NOMO-1 treated with DMSO at 0.1 percent for 48 hours (cell line): ENCODE results near the gene ATP10B.

Source experiments
- DNase-seq: peaks from one replicate; lab custom pipeline; 2025; ENCODE audit not compliant: unreplicated experiment; lab: John Stamatoyannopoulos, UW

The ATP10B gene

GRCh38 chr5:160638161-160638742, 213.8 kb downstream of the ATP10B start:
- DNase-seq: no peak

- no peak for DNase-seq
Measured at GRCh38 chr5:160637357-160638090, 214.5 kb downstream of the ATP10B start.

- no peak for DNase-seq
Measured at GRCh38 chr5:160635663-160636062, 216.3 kb downstream of the ATP10B start.

- DNase-seq: peak; percentile 8
Measured at GRCh38 chr5:160635046-160635445, 217.0 kb downstream of the ATP10B start.

GRCh38 chr5:160629003-160629402, 223.0 kb downstream of the ATP10B start:
- no peak for DNase-seq

GRCh38 chr5:160628619-160628968, 223.4 kb downstream of the ATP10B start:
- DNase-seq: no peak

- peak; percentile 43 for DNase-seq
Measured at GRCh38 chr5:160627921-160628618, 223.9 kb downstream of the ATP10B start.

GRCh38 chr5:160626322-160626721, 225.7 kb downstream of the ATP10B start:
- no peak for DNase-seq

- DNase-seq: peak; percentile 81
Measured at GRCh38 chr5:160621526-160621925, 230.5 kb downstream of the ATP10B start.

- no peak for DNase-seq
Measured at GRCh38 chr5:160620401-160620800, 231.6 kb downstream of the ATP10B start.

GRCh38 chr5:160619381-160619780, 232.6 kb downstream of the ATP10B start:
- DNase-seq: no peak

GRCh38 chr5:160618286-160618685, 233.7 kb downstream of the ATP10B start:
- DNase-seq: peak; percentile 63

GRCh38 chr5:160616712-160617497, 235.1 kb downstream of the ATP10B start:
- DNase-seq: peak; percentile 89

GRCh38 chr5:160614136-160614535, 237.9 kb downstream of the ATP10B start:
- DNase-seq: no peak

- DNase-seq: no peak
Measured at GRCh38 chr5:160605266-160605665, 246.7 kb downstream of the ATP10B start.

GRCh38 chr5:160604484-160604883, 247.5 kb downstream of the ATP10B start:
- no peak for DNase-seq

- DNase-seq: no peak
Measured at GRCh38 chr5:160602744-160603143, 249.3 kb downstream of the ATP10B start.

GRCh38 chr5:160601046-160601445, 251.0 kb downstream of the ATP10B start:
- DNase-seq: no peak

GRCh38 chr5:160573318-160573717, 278.7 kb downstream of the ATP10B start:
- DNase-seq: no peak

GRCh38 chr5:160567031-160567705, 284.8 kb downstream of the ATP10B start:
- DNase-seq: no peak

- DNase-seq: no peak
Measured at GRCh38 chr5:160565376-160565775, 286.6 kb downstream of the ATP10B start.
